Measurements from ENCODE around the gene PCP2. TPM values are rescaled to one million over a fixed set of nuclear protein-coding genes. Genes with fewer than 3 reads are reported as not detected.

The PCP2 gene
- total and polyA plus RNA-seq, 2 of the 8 experiments (the other 6 are each of a cell fraction or from before 2014, with no cell fraction given): not detected

DNA sequence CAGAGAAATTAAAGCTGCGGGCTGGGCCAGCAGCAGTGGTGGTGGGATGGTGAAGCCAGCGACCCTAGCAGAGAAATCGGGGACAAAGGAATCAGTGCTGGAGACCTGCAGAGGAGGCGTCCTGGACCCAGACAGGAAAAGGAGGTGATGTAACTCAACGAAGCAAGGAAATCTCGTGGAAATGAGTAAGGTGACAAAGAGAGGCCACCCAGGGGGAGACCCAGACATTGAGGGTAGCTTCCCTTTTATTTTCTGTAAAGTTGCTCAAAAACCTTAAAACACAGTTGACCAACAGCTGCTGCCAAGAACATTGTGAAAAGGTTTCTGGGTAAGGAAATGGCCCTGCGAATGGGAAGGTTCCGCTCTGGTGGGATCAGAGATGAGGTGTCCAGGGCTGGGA, 22.1 kb upstream of the PCP2 start:
- Histone ChIP-seq H3K27ac (ENCODE audit: low read depth, low read length) (no peak overlapping the region), H3K9ac (replicated peaks in 1 of 4; ENCODE audit: extremely low read depth in 1 of 4, low read depth in 3 of 4, low read length in 3 of 4) (no peak overlapping the region), H3K9me3 (ENCODE audit: insufficient read depth in 2 of 2, low read depth in 1 of 2, low read length in 1 of 2) (no peaks in the 10 kb centered on the region), H3K27me3 (replicated peaks in 1 of 4; ENCODE audit: control insufficient read depth in 3 of 4, extremely low read depth in 1 of 4, insufficient read depth in 3 of 4, low read length in 3 of 4) (peaks cover 2 to 15% (median 6%) of the 10 kb centered on the region in 4 experiments), H3K4me3 (ENCODE audit: extremely low read depth in 1 of 4, insufficient read depth in 2 of 4, low read depth in 3 of 4, low read length in 4 of 4) (no peak overlapping the region), H3K23ac (ENCODE audit: insufficient read length) (no peak overlapping the region), H2BK120ac (replicated peaks; ENCODE audit: low read depth, low read length) (no peak overlapping the region), H3K4me2 (ENCODE audit: insufficient read depth in 1 of 2, low read depth in 2 of 2, low read length in 2 of 2) (no peak overlapping the region), H4K91ac (replicated peaks; ENCODE audit: insufficient read length, low read length) (no peak overlapping the region), H3K23me2 (ENCODE audit: low read depth, low read length) (0 out of 2 replicates have a peak, but pooled peaks cover 2% of the 10 kb centered on the region), H4K20me1 (replicated peaks in 1 of 2; ENCODE audit: control insufficient read depth in 1 of 2, insufficient read depth in 2 of 2, low read length in 2 of 2) (peaks cover 0 to 1% of the 10 kb centered on the region in 2 experiments), H2BK5ac (ENCODE audit: low read depth, low read length) (no peak overlapping the region), H2AFZ (ENCODE audit: low read length) (no peak overlapping the region), H3K79me1 (ENCODE audit: low read depth, low read length) (no peaks in the 10 kb centered on the region), H2BK20ac (ENCODE audit: low read length) (no peak overlapping the region), H3K56ac (replicated peaks; ENCODE audit: insufficient read length, low read depth, low read length) (no peak overlapping the region), H2BK15ac (ENCODE audit: low read length) (no peak overlapping the region), H2BK12ac (ENCODE audit: low read depth, low read length) (no peak overlapping the region), H3K4me1 (replicated peaks in 1 of 4; ENCODE audit: control insufficient read depth in 3 of 4, insufficient read depth in 4 of 4, low read length in 3 of 4) (peaks cover 0 to 2% (median 0%) of the 10 kb centered on the region in 4 experiments; a peak in 4 of 7 replicates), H3K14ac (ENCODE audit: insufficient read length) (no peak overlapping the region), H4K8ac (ENCODE audit: extremely low read depth, insufficient read depth, low read length) (peak overlapping the region; percentile 79; the same call in 1 of the 2 replicates), H2AK5ac (ENCODE audit: low read depth, low read length) (no peak overlapping the region), H3K18ac (ENCODE audit: extremely low read depth, low read length) (no peak overlapping the region), H3K79me2 (ENCODE audit: control insufficient read depth in 1 of 2, insufficient read depth in 2 of 2, low read length in 2 of 2) (no peaks in the 10 kb centered on the region), H4K5ac (ENCODE audit: insufficient read length, low read depth, low read length) (no peak overlapping the region), H3K4ac (replicated peaks; ENCODE audit: insufficient read length, low read depth, low read length) (no peak overlapping the region), H3K36me3 (ENCODE audit: control insufficient read depth in 2 of 4, insufficient read depth in 4 of 4, low read length in 3 of 4) (no peaks in the 10 kb centered on the region)
- FAIRE-seq (no peak), DNase-seq (ENCODE audit: low read depth in 1 of 2, low spot score in 2 of 2) (no peak)
- TF ChIP-seq SAP30 (IDR thresholded peaks at IDR 0.05; ENCODE audit: insufficient read depth, insufficient replicate concordance, low read length) (no peak), TBP (IDR thresholded peaks at IDR 0.05; ENCODE audit: low read depth, low read length) (no peak), POLR2A (IDR thresholded peaks at IDR 0.05; ENCODE audit: control extremely low read depth in 1 of 2, low read depth in 2 of 2, low read length in 2 of 2) (no peak), BCL11A (IDR thresholded peaks at IDR 0.05; ENCODE audit: low read depth in 2 of 2, low read length in 2 of 2) (no peak), TCF12 (IDR thresholded peaks at IDR 0.05; ENCODE audit: low read depth, low read length) (no peak), GABPA (IDR thresholded peaks at IDR 0.05; ENCODE audit: borderline replicate concordance, insufficient read depth, low read length) (no peak), SRF (IDR thresholded peaks at IDR 0.05; ENCODE audit: low read depth, low read length) (no peak), SUZ12 (IDR thresholded peaks at IDR 0.05; ENCODE audit: low read length) (no peak), ZNF274 (IDR thresholded peaks at IDR 0.05; ENCODE audit: borderline replicate concordance, extremely low read depth, low read length) (no peak), RXRA (IDR thresholded peaks at IDR 0.05; ENCODE audit: insufficient read depth, low read depth, low read length) (no peak), KDM4A (IDR thresholded peaks at IDR 0.05; ENCODE audit: low read depth, low read length, severe bottlenecking) (no peak), JUND (IDR thresholded peaks at IDR 0.05; ENCODE audit: low read length) (no peak)
- TF ChIP-seq, protein P1, sequence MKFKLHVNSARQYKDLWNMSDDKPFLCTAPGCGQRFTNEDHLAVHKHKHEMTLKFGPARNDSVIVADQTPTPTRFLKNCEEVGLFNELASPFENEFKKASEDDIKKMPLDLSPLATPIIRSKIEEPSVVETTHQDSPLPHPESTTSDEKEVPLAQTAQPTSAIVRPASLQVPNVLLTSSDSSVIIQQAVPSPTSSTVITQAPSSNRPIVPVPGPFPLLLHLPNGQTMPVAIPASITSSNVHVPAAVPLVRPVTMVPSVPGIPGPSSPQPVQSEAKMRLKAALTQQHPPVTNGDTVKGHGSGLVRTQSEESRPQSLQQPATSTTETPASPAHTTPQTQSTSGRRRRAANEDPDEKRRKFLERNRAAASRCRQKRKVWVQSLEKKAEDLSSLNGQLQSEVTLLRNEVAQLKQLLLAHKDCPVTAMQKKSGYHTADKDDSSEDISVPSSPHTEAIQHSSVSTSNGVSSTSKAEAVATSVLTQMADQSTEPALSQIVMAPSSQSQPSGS (IDR thresholded peaks at IDR 0.05; ENCODE audit: low read length): no peak
- CTCF ChIA-PET (ENCODE audit: partially characterized antibody): interaction anchor here (0.7 to 2.7 kb wide), 5 partner anchors 11 to 139 kb away, joined by 4 to 10 read pairs (median 7); partner anchors contain the start of genes RETN and TRAPPC5
- 84% methylated on average over 8 of the region's 8 CpGs; no CpG with 5 or more reads in 1 of the 2 experiments for WGBS, 2 experiments (ENCODE audit: extremely low coverage in 1 of 2, insufficient coverage in 1 of 2, insufficient read length in 1 of 2, insufficient replicate concordance in 2 of 2, low coverage in 1 of 2, low lambda C conversion rate in 2 of 2, missing lambda C conversion rate in 1 of 2)
- POLR2A ChIA-PET (ENCODE audit: partially characterized antibody): interaction anchor here (1.0 kb wide), 2 partner anchors 10 to 22 kb away, joined by 3 read pairs; no protein-coding TSS in a partner anchor
